ENCODE data around the gene DNAH3. TPM values are rescaled to one million over a fixed set of nuclear protein-coding genes. Genes with fewer than 3 reads are reported as not detected.

Gene DNAH3
- total RNA-seq, 1 experiment from 2014 or later = 0.24 TPM

DNA sequence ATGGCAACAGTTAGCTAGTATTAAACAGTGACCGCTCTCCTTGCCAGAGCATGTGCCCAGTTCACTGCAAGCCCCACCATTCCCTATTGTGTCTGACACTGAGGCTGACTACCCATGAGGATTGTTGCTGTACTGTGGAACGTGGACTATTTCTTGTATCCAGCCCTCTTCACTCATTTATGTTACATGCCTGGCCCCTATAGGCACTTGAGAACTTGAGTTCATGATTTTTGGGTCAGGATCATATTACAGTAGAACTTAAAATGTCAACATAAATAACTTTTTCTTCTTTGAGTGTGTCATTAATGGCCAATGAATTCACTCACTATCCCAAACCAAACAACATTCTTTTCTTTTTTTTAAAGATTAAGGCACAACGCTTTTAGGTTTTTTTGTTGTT is 194.3 kb downstream of the DNAH3 start:
- H4K91ac ChIP-seq (ENCODE audit: insufficient read length, low read depth, low read length) = no peak overlapping the region
- H4K5ac ChIP-seq (ENCODE audit: insufficient read length, low read depth, low read length) = no peak overlapping the region
- no peak overlapping the region for H3K27ac ChIP-seq (ENCODE audit: insufficient read length, low read depth, low read length)
- H3K9me3 ChIP-seq (ENCODE audit: control insufficient read depth, low read depth, low read length) = no peaks in the 10 kb centered on the region
- no peak overlapping the region for H2BK5ac ChIP-seq (ENCODE audit: insufficient read length, low read length)
- no peak overlapping the region for H2AFZ ChIP-seq (ENCODE audit: low read length)
- H2BK20ac ChIP-seq (ENCODE audit: low read depth, low read length, poor library complexity, severe bottlenecking) = no peak overlapping the region
- no peak overlapping the region for H3K4me2 ChIP-seq (ENCODE audit: insufficient read depth, insufficient read length, low read length)
- H3K9ac ChIP-seq (ENCODE audit: extremely low read depth, insufficient read length, low read length) = no peak overlapping the region
- no peaks in the 10 kb centered on the region for H3K23me2 ChIP-seq (ENCODE audit: insufficient read length, low read depth, low read length, poor library complexity, severe bottlenecking)
- no peak overlapping the region for H3K14ac ChIP-seq (ENCODE audit: insufficient read depth, low read length)
- no peaks in the 10 kb centered on the region for H3K9me3 Mint-ChIP-seq
- no CpG with 5 or more reads among the region's 3 CpGs for WGBS (ENCODE audit: extremely low coverage, insufficient read length, low lambda C conversion rate)
- H4K20me1 ChIP-seq (ENCODE audit: control insufficient read depth, insufficient read depth, insufficient read length) = no peaks in the 10 kb centered on the region
- no peak overlapping the region for H2AK5ac ChIP-seq (ENCODE audit: insufficient read length, low read length)
- H3T11ph ChIP-seq (ENCODE audit: low read length) = no peak overlapping the region
- H3K23ac ChIP-seq (ENCODE audit: insufficient read length, low read depth, low read length) = no peak overlapping the region
- H2BK120ac ChIP-seq (ENCODE audit: low read depth, low read length, poor library complexity, severe bottlenecking) = no peak overlapping the region
- no peaks in the 10 kb centered on the region for H3K36me3 Mint-ChIP-seq (ENCODE audit: insufficient read depth in 1 of 3, low read depth in 3 of 3)
- no peaks in the 10 kb centered on the region for H3K79me2 ChIP-seq (ENCODE audit: insufficient read depth, low read length)
- no peaks in the 10 kb centered on the region for H3K27me3 ChIP-seq (ENCODE audit: insufficient read depth, low read length)
- peaks cover 8 to 9% of the 10 kb centered on the region in 2 experiments for H3K4me1 Mint-ChIP-seq
- H2BK15ac ChIP-seq (ENCODE audit: low read depth, low read length) = no peak overlapping the region
- DNase-seq = no peak
- no peaks in the 10 kb centered on the region for H3K27me3 Mint-ChIP-seq (ENCODE audit: low read depth)
- no peak overlapping the region for H3K4ac ChIP-seq (ENCODE audit: low read depth, low read length)
- no peak overlapping the region for H3K18ac ChIP-seq (ENCODE audit: insufficient read length, low read depth, low read length)
- H3K56ac ChIP-seq (ENCODE audit: insufficient read length, low read depth, low read length) = no peak overlapping the region
- no peak overlapping the region for H4K8ac ChIP-seq (replicated peaks; ENCODE audit: insufficient read length, low read depth, low read length)
- H3K4me1 ChIP-seq (ENCODE audit: insufficient read depth, low read length) = no peaks in the 10 kb centered on the region
- no peaks in the 10 kb centered on the region for H3K79me1 ChIP-seq (ENCODE audit: insufficient read depth, low read depth, low read length, poor library complexity, severe bottlenecking)
- no peak overlapping the region for H3K27ac Mint-ChIP-seq
- no peak overlapping the region for H2BK12ac ChIP-seq (ENCODE audit: insufficient read length, low read depth, low read length)
- TF ChIP-seq, protein P1, sequence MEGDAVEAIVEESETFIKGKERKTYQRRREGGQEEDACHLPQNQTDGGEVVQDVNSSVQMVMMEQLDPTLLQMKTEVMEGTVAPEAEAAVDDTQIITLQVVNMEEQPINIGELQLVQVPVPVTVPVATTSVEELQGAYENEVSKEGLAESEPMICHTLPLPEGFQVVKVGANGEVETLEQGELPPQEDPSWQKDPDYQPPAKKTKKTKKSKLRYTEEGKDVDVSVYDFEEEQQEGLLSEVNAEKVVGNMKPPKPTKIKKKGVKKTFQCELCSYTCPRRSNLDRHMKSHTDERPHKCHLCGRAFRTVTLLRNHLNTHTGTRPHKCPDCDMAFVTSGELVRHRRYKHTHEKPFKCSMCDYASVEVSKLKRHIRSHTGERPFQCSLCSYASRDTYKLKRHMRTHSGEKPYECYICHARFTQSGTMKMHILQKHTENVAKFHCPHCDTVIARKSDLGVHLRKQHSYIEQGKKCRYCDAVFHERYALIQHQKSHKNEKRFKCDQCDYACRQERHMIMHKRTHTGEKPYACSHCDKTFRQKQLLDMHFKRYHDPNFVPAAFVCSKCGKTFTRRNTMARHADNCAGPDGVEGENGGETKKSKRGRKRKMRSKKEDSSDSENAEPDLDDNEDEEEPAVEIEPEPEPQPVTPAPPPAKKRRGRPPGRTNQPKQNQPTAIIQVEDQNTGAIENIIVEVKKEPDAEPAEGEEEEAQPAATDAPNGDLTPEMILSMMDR (conservative IDR thresholded peaks at IDR 0.05) = no peak
- H3K4me3 Mint-ChIP-seq = no peak overlapping the region

Measured in H9 (cell line).